Panc1 (cell line): Measurements from ENCODE around the gene LLGL2.

ENCODE experiments used
- POLR2AphosphoS5 ChIP-seq: IDR thresholded peaks from 2 replicates; pipeline ENCODE4 v1.6.1; 2012; ENCODE audit warnings: mild to moderate bottlenecking, low read depth, low read length, moderate library complexity
- TF ChIP-seq, protein P1 (sequence below): fragments of 450-650 bp; IDR thresholded peaks from 2 replicates; pipeline ENCODE4 v1.5.1; 2017; ENCODE audit warnings: mild to moderate bottlenecking

DNA sequence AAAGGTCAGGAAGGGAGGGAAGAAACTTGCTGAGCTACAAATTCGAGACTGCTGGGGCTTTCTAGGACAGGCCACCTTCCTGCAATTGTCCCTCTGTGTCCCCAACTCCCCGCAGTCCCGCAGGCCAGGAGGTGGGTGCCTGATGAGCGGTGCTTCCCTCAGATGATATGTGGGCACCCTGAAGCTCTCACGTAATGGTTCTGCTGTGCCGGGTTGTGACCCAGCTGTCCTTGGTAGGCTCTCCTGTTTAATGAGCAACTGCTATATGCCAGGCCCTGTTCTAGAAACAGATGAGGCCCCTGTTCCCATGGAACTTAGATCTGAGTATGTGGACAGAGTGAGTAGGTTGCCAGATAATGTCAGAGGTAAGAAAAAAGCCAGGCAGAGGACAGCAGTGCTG is 40.1 kb downstream of the LLGL2 start:
- no peak for TF ChIP-seq POLR2AphosphoS5
- TF ChIP-seq, protein P1, sequence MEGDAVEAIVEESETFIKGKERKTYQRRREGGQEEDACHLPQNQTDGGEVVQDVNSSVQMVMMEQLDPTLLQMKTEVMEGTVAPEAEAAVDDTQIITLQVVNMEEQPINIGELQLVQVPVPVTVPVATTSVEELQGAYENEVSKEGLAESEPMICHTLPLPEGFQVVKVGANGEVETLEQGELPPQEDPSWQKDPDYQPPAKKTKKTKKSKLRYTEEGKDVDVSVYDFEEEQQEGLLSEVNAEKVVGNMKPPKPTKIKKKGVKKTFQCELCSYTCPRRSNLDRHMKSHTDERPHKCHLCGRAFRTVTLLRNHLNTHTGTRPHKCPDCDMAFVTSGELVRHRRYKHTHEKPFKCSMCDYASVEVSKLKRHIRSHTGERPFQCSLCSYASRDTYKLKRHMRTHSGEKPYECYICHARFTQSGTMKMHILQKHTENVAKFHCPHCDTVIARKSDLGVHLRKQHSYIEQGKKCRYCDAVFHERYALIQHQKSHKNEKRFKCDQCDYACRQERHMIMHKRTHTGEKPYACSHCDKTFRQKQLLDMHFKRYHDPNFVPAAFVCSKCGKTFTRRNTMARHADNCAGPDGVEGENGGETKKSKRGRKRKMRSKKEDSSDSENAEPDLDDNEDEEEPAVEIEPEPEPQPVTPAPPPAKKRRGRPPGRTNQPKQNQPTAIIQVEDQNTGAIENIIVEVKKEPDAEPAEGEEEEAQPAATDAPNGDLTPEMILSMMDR: no peak
